Neural cell (in vitro differentiated cells): ENCODE results near the gene DLG5. TPM values are rescaled to one million over a fixed set of nuclear protein-coding genes. Genes with fewer than 3 reads are reported as not detected.

Experiments
- H2AFZ ChIP-seq: fragments of 200-600, 300-800 bp; sonication (generic), shearing (Covaris generic); 2 replicates; pipeline ENCODE4 v1.6.0; 2014; ENCODE audit warnings: low read depth, mild to moderate bottlenecking, antibody characterized with exemption, low read length, moderate library complexity
- H3F3A ChIP-seq: fragments of 200-600 bp; shearing (Covaris generic); 2 replicates; pipeline ENCODE4 v1.6.1; 2016; ENCODE audit warnings: mild to moderate bottlenecking, moderate library complexity, mixed read lengths, antibody characterized with exemption, low read length; ENCODE audit not compliant: insufficient read depth, poor library complexity, severe bottlenecking
- H3K27ac ChIP-seq: fragments of 200-600, 300-800 bp; sonication (generic), shearing (Covaris generic); 2 replicates; pipeline ENCODE4 v1.5.1; 2014; ENCODE audit warnings: mild to moderate bottlenecking, low read length, moderate library complexity
- H3K27me3 ChIP-seq: fragments of 300-800, 200-600 bp; sonication (generic), shearing (Covaris generic); 2 replicates; pipeline ENCODE4 v1.6.0; 2014; ENCODE audit warnings: mild to moderate bottlenecking, low read depth, low read length, moderate library complexity; ENCODE audit not compliant: insufficient read depth
- H3K36me3 ChIP-seq: fragments of 300-800, 200-600 bp; sonication (generic), shearing (Covaris generic); 2 replicates; pipeline ENCODE4 v1.5.1; 2014; ENCODE audit warnings: mild to moderate bottlenecking, antibody characterized with exemption, low read length, moderate library complexity; ENCODE audit not compliant: insufficient read depth
- H3K4me2 ChIP-seq: fragments of 300-800, 200-600 bp; sonication (generic), shearing (Covaris generic); 2 replicates; pipeline ENCODE4 v1.6.0; 2014; ENCODE audit warnings: mild to moderate bottlenecking, low read length
- H3K4me3 ChIP-seq: fragments of 300-800, 200-600 bp; sonication (generic), shearing (Covaris generic); 2 replicates; pipeline ENCODE4 v1.5.1; 2014; ENCODE audit warnings: mild to moderate bottlenecking, low read length, moderate library complexity
- H3K79me2 ChIP-seq: fragments of 200-600 bp; shearing (Covaris generic); replicated peaks from 2 replicates; pipeline ENCODE4 v1.6.0; 2014; ENCODE audit warnings: mild to moderate bottlenecking, low read length, moderate library complexity; ENCODE audit not compliant: insufficient read depth
- H3K9ac ChIP-seq: fragments of 300-800, 200-600 bp; sonication (generic), shearing (Covaris generic); 2 replicates; pipeline ENCODE4 v1.6.1; 2016; ENCODE audit warnings: mild to moderate bottlenecking, low read length, mixed read lengths
- H3K9me2 ChIP-seq: fragments of 200-600 bp; shearing (Covaris generic); 2 replicates; pipeline ENCODE4 v1.6.1; 2016; ENCODE audit warnings: mild to moderate bottlenecking, low read length, mixed read lengths; ENCODE audit not compliant: insufficient read depth
- H3K9me3 ChIP-seq: fragments of 200-600, 300-800 bp; sonication (generic), shearing (Covaris generic); 2 replicates; pipeline ENCODE4 v1.6.1; 2016; ENCODE audit warnings: mild to moderate bottlenecking, mixed run types, low read length, moderate library complexity, mixed read lengths
- H4K20me1 ChIP-seq: fragments of 200-600 bp; shearing (Covaris generic); 2 replicates; pipeline ENCODE4 v1.6.1; 2016; ENCODE audit warnings: mild to moderate bottlenecking, mixed run types; ENCODE audit not compliant: insufficient read depth
- EP300 ChIP-seq: fragments of 450-650 bp; conservative IDR thresholded peaks from 2 replicates; pipeline ENCODE4 v1.6.1; 2014; ENCODE audit warnings: antibody characterized with exemption, mild to moderate bottlenecking, moderate library complexity; ENCODE audit not compliant: poor library complexity, severe bottlenecking
- EZH2 ChIP-seq: fragments of 200-600, 300-800 bp; shearing (Covaris generic), sonication (generic); IDR thresholded peaks from 2 replicates; pipeline ENCODE4 v1.6.1; 2014; ENCODE audit warnings: antibody characterized with exemption, low read length, borderline replicate concordance, mild to moderate bottlenecking; ENCODE audit not compliant: insufficient read depth, poor library complexity, severe bottlenecking
- MXI1 ChIP-seq: fragments of 450-650 bp; conservative IDR thresholded peaks from 2 replicates; pipeline ENCODE4 v1.6.1; 2014; ENCODE audit warnings: antibody characterized with exemption, mild to moderate bottlenecking; ENCODE audit not compliant: poor library complexity, severe bottlenecking
- POLR2AphosphoS5 ChIP-seq: IDR thresholded peaks from 2 replicates; pipeline ENCODE4 v1.6.1; 2012
- RAD21 ChIP-seq: fragments of 450-650 bp; conservative IDR thresholded peaks from 2 replicates; pipeline ENCODE4 v1.6.1; 2014; ENCODE audit warnings: antibody characterized with exemption, mild to moderate bottlenecking, moderate library complexity
- SMC3 ChIP-seq: fragments of 450-650 bp; conservative IDR thresholded peaks from 2 replicates; pipeline ENCODE4 v1.6.1; 2014; ENCODE audit warnings: antibody characterized with exemption, mild to moderate bottlenecking, moderate library complexity; ENCODE audit not compliant: poor library complexity
- TAF1 ChIP-seq: IDR thresholded peaks from 2 replicates; pipeline ENCODE4 v1.6.1; 2012; ENCODE audit warnings: low read depth
- polyA plus RNA-seq: library from polyadenylated mRNA; depleted of rRNA; stranded (reverse); fragments of >200 nt; gene quantifications from 2 replicates; pipeline ENCODE4 v1.2.3, GENCODE V29; 2014
- TF ChIP-seq, protein P1 (sequence below): IDR thresholded peaks from 2 replicates; pipeline ENCODE4 v1.6.1; 2012; ENCODE audit warnings: borderline replicate concordance
- TF ChIP-seq, protein P2 (sequence below): fragments of 450-650 bp; IDR thresholded peaks from 2 replicates; pipeline ENCODE4 v1.5.1; 2014; ENCODE audit warnings: antibody characterized with exemption, mild to moderate bottlenecking, moderate library complexity; ENCODE audit not compliant: poor library complexity, severe bottlenecking

The DLG5 gene
- polyA plus RNA-seq, 1 donor from 2014 or later, result 72.9 TPM

DNA sequence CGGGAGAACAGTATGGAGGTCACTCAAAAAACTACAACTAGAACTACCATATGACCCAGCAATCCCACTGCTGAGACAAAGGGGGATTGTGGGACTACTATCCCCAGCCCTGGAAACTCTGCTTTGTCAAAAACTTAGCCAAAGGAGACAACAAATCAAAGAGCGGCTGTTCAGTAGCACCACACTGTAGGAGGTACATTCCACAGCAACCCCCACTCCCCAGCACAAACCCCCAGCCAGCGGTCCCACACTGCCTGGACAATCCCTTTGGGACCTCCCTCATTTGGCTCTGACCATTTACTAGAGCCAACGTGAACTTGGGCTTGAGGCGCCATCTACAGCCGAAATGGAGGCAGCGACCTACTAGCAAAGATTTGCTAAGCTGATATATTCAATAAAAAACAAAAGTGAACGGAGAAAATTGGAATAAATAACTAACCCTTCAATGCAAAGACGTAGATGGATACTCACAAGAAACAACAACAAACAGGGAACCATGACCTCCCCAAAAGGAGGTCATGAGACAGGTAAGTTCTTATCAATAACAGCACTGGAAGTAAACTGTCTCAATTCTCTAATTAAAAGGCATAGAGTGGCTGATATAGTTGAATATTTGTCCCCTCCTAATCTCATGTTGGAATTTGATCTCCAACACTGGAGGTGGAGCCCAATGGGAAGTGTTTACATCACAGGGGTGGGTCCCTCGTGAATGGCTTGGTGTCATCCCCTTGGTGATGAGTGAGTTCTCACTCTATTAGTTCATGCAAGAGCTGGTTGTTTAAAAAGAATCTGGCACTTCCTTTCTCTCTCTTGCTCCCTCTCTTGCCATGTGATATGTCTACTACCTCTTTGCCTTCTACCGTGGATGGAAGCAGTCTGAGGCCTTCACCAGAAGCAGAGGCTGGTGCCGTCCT, 170.0 kb downstream of the DLG5 start:
- no peaks in the 10 kb centered on the region for H3K36me3 ChIP-seq
- H3K79me2 ChIP-seq, result no peaks in the 10 kb centered on the region
- TF ChIP-seq TAF1, result no peak
- TF ChIP-seq, protein P1, sequence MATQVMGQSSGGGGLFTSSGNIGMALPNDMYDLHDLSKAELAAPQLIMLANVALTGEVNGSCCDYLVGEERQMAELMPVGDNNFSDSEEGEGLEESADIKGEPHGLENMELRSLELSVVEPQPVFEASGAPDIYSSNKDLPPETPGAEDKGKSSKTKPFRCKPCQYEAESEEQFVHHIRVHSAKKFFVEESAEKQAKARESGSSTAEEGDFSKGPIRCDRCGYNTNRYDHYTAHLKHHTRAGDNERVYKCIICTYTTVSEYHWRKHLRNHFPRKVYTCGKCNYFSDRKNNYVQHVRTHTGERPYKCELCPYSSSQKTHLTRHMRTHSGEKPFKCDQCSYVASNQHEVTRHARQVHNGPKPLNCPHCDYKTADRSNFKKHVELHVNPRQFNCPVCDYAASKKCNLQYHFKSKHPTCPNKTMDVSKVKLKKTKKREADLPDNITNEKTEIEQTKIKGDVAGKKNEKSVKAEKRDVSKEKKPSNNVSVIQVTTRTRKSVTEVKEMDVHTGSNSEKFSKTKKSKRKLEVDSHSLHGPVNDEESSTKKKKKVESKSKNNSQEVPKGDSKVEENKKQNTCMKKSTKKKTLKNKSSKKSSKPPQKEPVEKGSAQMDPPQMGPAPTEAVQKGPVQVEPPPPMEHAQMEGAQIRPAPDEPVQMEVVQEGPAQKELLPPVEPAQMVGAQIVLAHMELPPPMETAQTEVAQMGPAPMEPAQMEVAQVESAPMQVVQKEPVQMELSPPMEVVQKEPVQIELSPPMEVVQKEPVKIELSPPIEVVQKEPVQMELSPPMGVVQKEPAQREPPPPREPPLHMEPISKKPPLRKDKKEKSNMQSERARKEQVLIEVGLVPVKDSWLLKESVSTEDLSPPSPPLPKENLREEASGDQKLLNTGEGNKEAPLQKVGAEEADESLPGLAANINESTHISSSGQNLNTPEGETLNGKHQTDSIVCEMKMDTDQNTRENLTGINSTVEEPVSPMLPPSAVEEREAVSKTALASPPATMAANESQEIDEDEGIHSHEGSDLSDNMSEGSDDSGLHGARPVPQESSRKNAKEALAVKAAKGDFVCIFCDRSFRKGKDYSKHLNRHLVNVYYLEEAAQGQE, result no peak
- TF ChIP-seq EP300, result no peak
- TF ChIP-seq, protein P2, sequence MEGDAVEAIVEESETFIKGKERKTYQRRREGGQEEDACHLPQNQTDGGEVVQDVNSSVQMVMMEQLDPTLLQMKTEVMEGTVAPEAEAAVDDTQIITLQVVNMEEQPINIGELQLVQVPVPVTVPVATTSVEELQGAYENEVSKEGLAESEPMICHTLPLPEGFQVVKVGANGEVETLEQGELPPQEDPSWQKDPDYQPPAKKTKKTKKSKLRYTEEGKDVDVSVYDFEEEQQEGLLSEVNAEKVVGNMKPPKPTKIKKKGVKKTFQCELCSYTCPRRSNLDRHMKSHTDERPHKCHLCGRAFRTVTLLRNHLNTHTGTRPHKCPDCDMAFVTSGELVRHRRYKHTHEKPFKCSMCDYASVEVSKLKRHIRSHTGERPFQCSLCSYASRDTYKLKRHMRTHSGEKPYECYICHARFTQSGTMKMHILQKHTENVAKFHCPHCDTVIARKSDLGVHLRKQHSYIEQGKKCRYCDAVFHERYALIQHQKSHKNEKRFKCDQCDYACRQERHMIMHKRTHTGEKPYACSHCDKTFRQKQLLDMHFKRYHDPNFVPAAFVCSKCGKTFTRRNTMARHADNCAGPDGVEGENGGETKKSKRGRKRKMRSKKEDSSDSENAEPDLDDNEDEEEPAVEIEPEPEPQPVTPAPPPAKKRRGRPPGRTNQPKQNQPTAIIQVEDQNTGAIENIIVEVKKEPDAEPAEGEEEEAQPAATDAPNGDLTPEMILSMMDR, result no peak
- TF ChIP-seq RAD21, result no peak
- TF ChIP-seq MXI1, result no peak
- TF ChIP-seq SMC3, result no peak
- TF ChIP-seq EZH2, result no peak
- TF ChIP-seq POLR2AphosphoS5, result no peak
- no peaks in the 10 kb centered on the region for H4K20me1 ChIP-seq
- no peak overlapping the region for H3K4me2 ChIP-seq
- H3K9me3 ChIP-seq, result no peaks in the 10 kb centered on the region
- no peak overlapping the region for H2AFZ ChIP-seq
- H3K27me3 ChIP-seq, result no peaks in the 10 kb centered on the region
- H3K9ac ChIP-seq, result no peak overlapping the region
- H3K27ac ChIP-seq, result no peak overlapping the region
- no peaks in the 10 kb centered on the region for H3K9me2 ChIP-seq
- no peaks in the 10 kb centered on the region for H3F3A ChIP-seq
- no peak overlapping the region for H3K4me3 ChIP-seq

DNA sequence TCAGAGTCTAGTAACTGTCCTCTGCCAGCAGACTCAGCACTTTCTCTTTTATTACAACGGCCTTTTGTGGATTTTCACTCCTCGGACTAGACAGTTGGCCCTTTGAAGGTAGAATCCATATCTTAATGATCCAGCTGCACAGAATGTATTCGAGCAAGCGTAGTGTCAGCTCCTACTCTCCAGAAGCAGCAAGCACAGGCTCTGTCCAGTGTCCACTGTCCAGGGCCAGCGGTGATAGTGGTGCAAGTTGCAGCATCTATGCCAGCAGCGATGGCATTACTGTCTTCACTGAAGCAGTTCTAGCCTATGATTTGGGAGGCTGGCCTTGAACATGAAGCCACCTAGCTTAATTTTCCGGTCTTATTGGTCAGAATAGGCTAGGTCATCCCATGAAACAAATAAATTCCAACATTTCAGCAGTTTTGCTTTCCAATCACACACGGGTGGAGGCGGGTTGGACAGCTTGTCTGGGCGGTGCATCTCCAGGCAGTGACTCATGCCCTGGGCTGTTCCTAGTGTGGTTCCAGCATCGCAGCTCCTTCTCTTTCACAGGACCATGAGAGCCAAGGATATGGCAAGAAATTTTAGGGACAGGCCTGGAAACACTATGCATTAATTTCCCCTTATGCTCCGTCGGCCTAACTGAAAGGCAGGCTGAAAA, 180.4 kb downstream of the DLG5 start:
- no peak overlapping the region for H3K4me2 ChIP-seq
- TF ChIP-seq TAF1 (no peak), EP300 (no peak), MXI1 (no peak), POLR2AphosphoS5 (no peak), EZH2 (no peak), SMC3 (no peak), RAD21 (no peak)
- TF ChIP-seq, protein P1, result no peak
- TF ChIP-seq, protein P2, result no peak

More for the DNA sequence above, 180.4 kb downstream of the DLG5 start:
- H3K9me3 ChIP-seq, result peaks cover 6% of the 10 kb centered on the region
- no peaks in the 10 kb centered on the region for H3F3A ChIP-seq
- H4K20me1 ChIP-seq, result no peaks in the 10 kb centered on the region
- no peak overlapping the region for H3K4me3 ChIP-seq
- H3K27me3 ChIP-seq, result no peaks in the 10 kb centered on the region
- no peak overlapping the region for H2AFZ ChIP-seq
- H3K9ac ChIP-seq, result no peak overlapping the region
- no peaks in the 10 kb centered on the region for H3K79me2 ChIP-seq
- no peaks in the 10 kb centered on the region for H3K36me3 ChIP-seq
- no peaks in the 10 kb centered on the region for H3K9me2 ChIP-seq
- no peak overlapping the region for H3K27ac ChIP-seq
